ENCODE results near the gene ANKRD36. TPM values are rescaled to one million over a fixed set of nuclear protein-coding genes. Genes with fewer than 3 reads are reported as not detected.
"Not testable (repeated sequence)": the region's sequence is repeated elsewhere in the genome, so short reads cannot be mapped to it uniquely, and the experiment has no call there.

Gene ANKRD36
- total RNA-seq, 1 donor from 2014 or later = 534 TPM

GRCh38 chr2:97112320-97113049, 468 bp upstream of the ANKRD36 start:
- peak; percentile 91 for FAIRE-seq
- DNase-seq (ENCODE audit: low spot score in 2 of 2) = not testable (repeated sequence)

DNA sequence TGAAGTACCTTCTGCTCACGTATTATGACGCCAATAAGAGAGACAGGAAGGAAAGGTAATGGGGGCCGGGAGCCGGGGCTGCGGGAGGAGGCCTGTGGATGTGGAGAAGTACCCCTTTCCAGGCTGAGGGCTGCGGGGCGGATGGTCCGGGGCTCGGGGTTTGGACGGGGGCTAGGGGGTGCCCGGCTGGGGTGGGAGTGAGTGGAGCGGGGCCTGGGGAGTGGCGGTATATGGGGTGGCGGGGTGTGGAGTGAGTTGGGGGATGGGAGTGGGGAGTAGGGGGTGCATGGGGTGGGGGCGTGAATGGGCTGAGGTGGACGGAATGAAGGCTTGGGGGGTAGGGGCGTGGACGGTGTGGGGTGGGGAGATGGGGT, 916 bp downstream of the ANKRD36 start:
- not testable (repeated sequence) for FAIRE-seq; DNase-seq (ENCODE audit: low spot score in 2 of 2)

DNA sequence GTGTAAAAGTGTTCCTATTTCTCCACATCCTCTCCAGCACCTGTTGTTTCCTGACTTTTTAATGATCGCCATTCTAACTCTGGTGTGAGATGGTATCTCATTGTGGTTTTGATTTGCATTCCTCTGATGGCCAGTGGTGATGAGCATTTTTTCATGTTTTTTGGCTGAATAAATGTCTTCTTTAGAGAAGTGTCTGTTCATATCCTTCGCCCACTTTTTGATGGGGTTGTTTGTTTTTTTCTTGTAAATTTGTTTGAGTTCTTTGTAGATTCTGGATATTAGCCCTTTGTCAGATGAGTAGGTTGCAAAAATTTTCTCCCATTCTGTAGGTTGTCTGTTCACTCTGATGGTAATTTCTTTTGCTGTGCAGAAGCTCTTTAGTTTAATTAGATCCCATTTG, 16.1 kb downstream of the ANKRD36 start:
- not testable (repeated sequence) for DNase-seq (ENCODE audit: low spot score in 2 of 2); FAIRE-seq

GRCh38 chr2:97144016-97144415, 31.1 kb downstream of the ANKRD36 start:
- FAIRE-seq = not testable (repeated sequence)

DNA sequence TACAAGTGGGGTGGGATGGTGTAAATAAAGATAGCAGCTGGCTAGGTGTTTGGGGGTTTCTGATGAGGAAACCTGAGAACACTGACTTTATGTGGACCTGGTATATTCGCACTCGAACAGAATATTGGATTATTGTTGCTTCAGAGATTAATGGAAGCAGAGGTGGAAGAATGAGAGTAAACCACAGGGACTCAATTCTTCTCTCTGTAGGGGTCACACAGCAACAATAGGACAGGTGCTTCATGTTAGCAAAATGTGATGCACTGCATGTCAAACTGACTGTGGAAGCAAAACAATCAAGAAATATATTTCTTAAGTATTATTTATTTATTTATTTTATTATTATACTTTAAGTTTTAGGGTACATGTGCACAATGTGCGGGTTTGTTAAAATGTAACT, 53.6 kb downstream of the ANKRD36 start:
- DNase-seq (ENCODE audit: low spot score in 2 of 2); FAIRE-seq: not testable (repeated sequence)

More at GRCh38 chr2:97144016-97144415, 31.1 kb downstream of the ANKRD36 start:
- not testable (repeated sequence) for DNase-seq (ENCODE audit: low spot score in 2 of 2)

DNA sequence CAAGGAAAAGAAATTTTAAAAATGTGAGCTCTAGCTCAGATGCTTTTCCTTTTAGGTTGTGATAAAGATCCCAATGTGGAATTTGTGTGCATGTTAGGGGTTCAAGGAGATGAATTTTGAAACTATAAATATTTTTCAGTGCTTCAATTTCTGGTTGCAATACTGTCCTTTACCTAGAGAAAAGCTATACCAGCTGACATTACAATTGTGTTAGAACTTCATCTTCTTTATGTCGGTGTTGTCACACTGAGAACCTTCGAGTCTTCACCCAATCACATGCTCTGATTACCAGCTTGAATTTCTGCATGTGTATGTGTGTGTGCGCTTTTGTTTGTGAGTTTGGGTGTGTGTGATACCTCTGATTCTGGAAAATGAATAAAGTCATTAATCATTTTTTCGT, 55.0 kb downstream of the ANKRD36 start:
- FAIRE-seq; DNase-seq (ENCODE audit: low spot score in 2 of 2): not testable (repeated sequence)

GRCh38 chr2:97168583-97168982, 55.6 kb downstream of the ANKRD36 start:
- FAIRE-seq = not testable (repeated sequence)

DNA sequence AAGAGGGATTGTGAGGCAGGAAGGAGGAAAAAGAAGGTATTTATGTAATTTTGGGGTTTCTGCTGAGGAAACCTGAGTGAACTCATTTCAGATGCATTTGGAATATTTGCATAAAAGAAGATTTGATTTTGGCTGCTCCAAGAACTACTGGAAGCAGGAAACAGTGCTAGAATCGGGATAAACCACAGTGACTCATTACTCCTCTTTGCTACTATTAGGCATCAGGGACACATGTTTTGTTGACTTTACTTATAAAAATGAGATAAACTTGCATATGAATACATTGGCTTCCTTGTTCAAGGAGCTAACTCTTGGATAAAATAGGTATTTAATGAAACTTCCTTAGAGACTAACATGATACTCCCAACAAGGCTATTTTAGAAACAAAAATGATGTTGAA, 67.4 kb downstream of the ANKRD36 start:
- not testable (repeated sequence) for DNase-seq (ENCODE audit: low spot score in 2 of 2); FAIRE-seq

More at GRCh38 chr2:97168583-97168982, 55.6 kb downstream of the ANKRD36 start:
- DNase-seq (ENCODE audit: low spot score in 2 of 2) = not testable (repeated sequence)

DNA sequence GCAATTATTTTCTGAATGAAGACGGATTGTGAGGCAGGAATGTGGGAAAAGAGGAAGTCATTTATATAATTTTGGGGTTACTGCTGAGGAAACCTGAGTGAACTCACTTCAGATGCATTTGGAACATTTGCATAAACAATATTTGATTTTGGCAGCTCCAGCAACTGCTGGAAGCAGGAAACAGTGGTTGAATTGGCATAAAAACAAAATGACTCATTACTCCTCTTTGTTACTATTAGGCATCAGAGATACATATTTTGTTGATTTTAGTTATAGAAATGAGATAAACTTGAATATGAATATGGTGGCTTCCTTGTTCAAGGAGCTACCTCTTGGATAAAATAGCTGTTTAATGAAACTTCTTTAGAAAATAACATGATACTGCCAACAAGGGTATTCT, 82.4 kb downstream of the ANKRD36 start:
- FAIRE-seq; DNase-seq (ENCODE audit: low spot score in 2 of 2): not testable (repeated sequence)

DNA sequence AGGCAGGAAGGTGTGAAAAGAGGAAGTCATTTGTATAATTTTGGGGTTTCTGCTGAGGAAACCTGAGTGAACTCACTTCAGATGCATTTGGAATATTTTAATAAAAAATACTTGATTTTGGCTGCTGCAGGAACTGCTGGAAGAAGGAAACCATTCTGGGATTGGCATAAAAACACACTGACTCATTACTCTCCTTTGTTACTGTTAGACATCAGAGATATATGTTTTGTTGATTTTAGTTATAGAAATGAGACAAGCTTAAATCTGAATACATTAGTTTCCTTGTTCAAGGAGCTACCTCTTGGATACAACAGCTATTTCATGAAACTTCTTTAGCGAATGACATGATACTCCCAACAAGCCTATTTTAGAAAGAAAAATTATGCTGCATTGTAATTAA, 84.3 kb downstream of the ANKRD36 start:
- not testable (repeated sequence) for FAIRE-seq; DNase-seq (ENCODE audit: low spot score in 2 of 2)

GRCh38 chr2:97200887-97201286, 87.9 kb downstream of the ANKRD36 start:
- not testable (repeated sequence) for DNase-seq (ENCODE audit: low spot score in 2 of 2); FAIRE-seq

- DNase-seq (ENCODE audit: low spot score in 2 of 2); FAIRE-seq: not testable (repeated sequence)
Measured at GRCh38 chr2:97202643-97203250, 89.8 kb downstream of the ANKRD36 start.

GRCh38 chr2:97210325-97210724, 97.4 kb downstream of the ANKRD36 start:
- DNase-seq (ENCODE audit: low spot score in 2 of 2) (no peak), FAIRE-seq (no peak)

DNA sequence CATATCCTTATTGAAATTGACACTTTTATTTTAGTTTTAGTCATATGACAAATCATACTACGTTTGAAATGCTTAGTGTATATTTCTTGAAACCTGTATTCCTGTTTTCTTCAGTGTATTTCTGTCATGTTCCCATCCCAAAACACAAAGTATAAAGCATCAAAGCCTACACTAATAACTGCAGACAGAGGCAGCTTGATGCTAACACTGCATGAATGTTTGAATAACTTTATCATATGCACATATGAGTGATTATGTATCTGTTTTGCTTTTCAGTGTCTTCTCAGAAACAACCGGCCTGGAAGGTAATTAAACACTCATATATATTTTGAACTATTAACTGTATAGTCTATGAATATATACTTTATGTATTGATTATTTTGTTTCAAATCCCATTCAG, 102.1 kb downstream of the ANKRD36 start:
- not testable (repeated sequence) for FAIRE-seq; DNase-seq (ENCODE audit: low spot score in 2 of 2)

DNA sequence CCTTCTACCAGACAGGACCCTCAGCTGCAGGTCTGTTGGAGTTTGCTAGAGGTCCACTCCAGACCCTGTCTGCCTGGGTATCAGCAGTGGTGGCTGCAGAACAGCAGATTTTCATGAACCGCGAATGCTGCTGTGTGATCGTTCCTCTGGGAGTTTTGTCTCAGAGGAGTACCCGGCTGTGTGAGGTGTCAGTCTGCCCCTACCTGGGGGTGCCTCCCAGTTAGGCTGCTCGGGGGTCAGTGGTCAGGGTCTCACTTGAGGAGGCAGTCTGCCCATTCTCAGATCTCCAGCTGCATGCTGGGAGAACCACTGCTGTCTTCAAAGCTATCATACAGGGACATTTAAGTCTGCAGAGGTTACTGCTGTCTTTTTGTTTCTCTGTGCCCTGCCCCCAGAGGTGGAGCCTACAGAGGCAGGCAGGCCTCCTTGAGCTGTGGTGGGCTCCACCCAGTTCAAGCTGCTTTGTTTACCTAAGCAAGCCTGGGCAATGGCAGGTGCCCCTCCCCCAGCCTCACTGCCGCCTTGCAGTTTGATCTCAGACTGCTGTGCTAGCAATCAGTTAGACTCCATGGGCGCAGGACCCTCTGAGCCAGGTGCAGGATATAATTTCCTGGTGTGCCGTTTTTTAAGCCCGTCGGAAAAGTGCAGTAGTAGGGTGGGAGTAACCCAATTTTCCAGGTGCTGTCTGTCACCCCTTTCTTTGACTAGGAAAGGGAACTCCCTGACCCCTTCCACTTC, 118.1 kb downstream of the ANKRD36 start:
- FAIRE-seq; DNase-seq (ENCODE audit: low spot score in 2 of 2): not testable (repeated sequence)

DNA sequence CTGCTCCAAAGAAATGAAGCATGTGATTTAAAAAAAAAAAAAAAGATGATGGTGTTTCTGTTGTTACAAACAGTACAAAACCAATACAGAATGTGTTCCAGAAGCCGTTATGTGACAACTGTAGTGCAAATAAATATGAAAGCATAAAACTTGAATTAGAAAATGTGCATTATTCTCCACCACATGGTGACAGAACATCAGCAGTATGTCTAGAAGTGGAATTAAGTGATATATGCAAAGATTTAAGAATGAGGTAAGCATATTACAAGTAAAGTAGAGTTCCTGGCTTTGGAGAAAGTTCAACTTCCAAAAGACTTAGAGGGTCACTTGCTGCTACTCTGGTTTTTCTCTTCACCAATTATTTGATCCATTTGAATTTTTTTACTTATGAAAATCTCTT, 120.0 kb downstream of the ANKRD36 start:
- not testable (repeated sequence) for FAIRE-seq; DNase-seq (ENCODE audit: low spot score in 2 of 2)

DNA sequence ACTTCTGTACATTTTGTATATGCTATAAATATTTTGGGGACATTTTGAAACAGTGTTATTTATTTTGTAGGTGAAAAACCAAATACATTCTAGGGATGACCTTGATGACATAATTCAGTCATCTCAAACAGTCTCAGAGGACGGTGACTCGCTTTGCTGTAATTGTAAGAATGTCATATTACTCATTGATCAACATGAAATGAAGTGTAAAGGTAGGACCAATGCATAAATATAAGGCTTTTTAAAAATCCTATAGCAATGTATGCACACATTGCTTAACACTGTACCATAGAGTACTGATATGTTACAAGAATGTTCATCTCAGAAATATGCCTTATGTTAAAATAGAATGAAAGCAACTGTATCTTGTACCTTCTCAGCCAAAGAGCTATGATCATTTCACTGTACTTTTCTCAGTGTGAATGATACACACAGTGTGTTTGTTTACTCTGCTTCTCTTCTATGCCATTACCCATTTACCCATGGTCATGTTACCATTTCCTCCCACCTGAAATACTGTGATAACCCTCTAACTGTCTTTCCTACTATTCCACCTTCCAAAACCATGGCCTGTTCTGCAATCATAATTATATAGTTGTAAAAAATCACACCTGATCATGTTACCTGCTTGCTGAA, 120.8 kb downstream of the ANKRD36 start:
- DNase-seq (ENCODE audit: low spot score in 2 of 2); FAIRE-seq: not testable (repeated sequence)

DNA sequence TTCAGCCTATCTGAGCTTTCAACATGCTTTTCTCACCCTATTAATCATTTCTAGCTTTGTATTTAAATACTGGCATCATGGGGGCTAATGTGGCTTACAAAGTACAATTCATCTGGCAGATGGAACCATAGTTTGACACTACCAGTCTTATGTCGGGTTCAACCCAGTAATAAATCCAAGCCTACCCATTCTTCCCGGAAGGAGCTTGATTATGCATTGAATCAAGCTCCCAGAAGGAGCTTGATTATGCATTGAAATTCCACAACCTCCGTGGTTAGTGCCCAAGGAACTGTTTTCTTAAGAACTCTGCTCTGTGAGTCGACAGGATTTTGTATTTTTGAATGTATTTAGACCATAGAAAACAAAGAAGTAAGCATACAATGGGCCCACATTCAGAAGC, 148.2 kb downstream of the ANKRD36 start:
- DNase-seq (ENCODE audit: low spot score in 2 of 2); FAIRE-seq: not testable (repeated sequence)

GRCh38 chr2:97266449-97266848, 153.5 kb downstream of the ANKRD36 start:
- not testable (repeated sequence) for DNase-seq (ENCODE audit: low spot score in 2 of 2); FAIRE-seq

GRCh38 chr2:97267411-97268074, 154.6 kb downstream of the ANKRD36 start:
- no peak for DNase-seq (ENCODE audit: low spot score in 2 of 2)
- no peak for FAIRE-seq

All from frontal cortex (tissue), 4 donors.